ENCODE measurements around the gene LRRC27. TPM values are rescaled to one million over a fixed set of nuclear protein-coding genes. Genes with fewer than 3 reads are reported as not detected.
"Not testable (repeated sequence)": the region's sequence is repeated elsewhere in the genome, so short reads cannot be mapped to it uniquely, and the experiment has no call there.

Gene LRRC27
- total RNA-seq, 1 donor from 2014 or later, result 3.2 TPM

- intact Hi-C loops (cut with micrococcal nuclease), result no loop called here
- DNase-seq (no peak), ATAC-seq (no peak)
These were observed 33.1 kb downstream of the LRRC27 start for GRCh38 chr10:132365102-132365501.

DNA sequence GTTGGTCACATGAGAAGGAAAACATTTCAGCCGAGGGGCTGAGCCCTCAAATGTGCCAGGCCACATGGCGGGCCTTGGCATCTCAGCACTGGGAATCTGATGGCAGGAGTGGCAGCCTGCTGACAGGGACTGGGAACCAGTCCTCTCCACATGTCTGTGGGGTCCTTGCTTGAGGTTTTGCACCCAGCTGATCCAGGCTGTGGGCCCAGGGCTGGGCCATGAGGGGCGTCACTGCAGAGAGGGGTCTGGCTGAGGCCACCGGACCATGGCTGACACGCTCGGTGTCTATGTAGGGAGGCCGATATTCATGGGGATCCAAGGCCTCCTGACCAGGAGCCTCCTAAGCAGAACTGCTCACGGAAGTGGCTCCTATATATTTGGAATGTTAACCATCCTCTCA, 34.0 kb downstream of the LRRC27 start:
- intact Hi-C loops (cut with micrococcal nuclease), result no loop called here
- DNase-seq, result no peak
- ATAC-seq, result no peak

- no peak for DNase-seq
- intact Hi-C loops (cut with micrococcal nuclease), result no loop called here
- ATAC-seq, result no peak
These were observed 34.5 kb downstream of the LRRC27 start for GRCh38 chr10:132366499-132366898.

DNA sequence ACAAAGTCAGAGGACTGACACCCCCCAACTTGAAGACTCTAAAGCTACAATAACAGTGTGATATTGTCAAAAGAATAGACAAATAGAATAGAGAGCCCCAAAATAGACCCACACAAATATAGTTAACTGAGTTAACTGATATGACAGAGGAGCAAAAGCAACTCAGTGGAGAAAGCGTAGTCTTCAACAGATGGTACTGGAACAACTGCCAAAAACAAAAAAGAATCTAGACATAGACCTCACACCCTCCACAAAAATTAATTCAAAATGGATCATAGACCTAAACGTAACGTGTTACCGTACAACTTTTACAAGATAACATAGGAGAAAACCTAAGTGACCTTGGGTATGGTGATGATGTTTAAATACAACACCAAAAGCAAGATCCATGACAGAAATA, 36.4 kb downstream of the LRRC27 start:
- DNase-seq, result no peak
- ATAC-seq, result no peak
- intact Hi-C loops (cut with micrococcal nuclease), result no loop called here

DNA sequence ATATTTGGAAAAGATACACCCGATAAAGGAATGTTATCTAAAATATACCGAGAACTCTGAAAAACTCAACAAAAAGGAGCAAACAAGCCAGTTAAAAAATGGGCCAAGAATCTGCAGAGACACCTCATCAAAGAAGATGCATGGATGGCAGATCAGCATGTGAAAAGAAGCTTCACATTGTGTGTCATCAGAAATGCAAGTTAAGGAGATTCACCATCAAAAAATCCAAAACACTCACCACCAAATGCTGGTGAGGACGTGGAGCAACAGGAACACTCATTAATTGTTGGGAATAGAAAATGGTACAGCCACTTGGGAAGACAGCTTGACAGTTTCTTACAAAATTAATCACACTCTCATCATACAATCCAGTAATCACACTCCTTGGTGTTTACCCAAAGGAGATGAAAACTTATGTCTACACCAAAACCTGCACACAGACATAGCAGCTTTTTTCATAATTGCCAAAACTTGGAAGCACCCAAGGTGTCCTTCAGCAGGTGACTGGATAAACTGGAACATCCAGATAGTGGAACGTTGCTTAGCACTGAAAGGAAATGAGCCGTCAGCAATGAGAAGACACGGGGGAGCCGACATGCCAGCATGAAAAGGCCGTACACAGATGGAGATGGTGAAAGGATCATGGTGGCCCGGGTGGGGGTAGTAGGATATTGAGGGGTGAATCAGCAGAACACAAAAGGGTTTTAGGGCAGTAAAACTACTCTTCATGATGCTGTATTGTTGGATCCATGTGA, 37.1 kb downstream of the LRRC27 start:
- DNase-seq (no peak), ATAC-seq (no peak)
- intact Hi-C loops (cut with micrococcal nuclease), result no loop called here

DNA sequence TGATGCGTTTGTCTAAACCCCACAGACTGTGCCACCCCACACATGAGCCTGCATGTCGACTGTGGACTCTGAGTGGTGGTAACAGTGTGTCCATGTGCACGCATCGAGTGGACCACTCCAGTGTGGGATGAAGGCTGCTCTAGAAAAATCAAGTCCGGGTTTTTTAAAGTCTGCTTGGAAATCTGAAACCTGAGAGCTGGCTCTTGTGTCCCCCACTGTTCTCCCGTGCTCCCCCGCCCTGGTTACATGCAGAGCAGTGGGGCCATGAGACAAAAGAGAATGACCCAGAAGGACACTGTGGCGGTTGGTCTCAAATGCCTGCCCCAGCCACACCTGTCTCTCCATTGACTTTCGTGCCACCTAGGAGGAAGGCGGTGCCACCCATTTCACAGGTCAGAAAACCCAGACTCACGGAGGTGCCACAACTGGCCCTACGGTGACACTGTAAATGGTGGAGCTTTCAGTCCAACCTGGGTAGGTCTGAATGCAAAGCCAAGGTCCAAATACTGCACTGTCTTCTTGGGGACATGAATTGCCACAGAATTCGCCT, 37.7 kb downstream of the LRRC27 start:
- ATAC-seq (no peak), DNase-seq (no peak)
- intact Hi-C loops (cut with micrococcal nuclease), result no loop called here

GRCh38 chr10:132370426-132371340, 38.7 kb downstream of the LRRC27 start:
- intact Hi-C loops (cut with micrococcal nuclease), result no loop called here
- ATAC-seq (no peak), DNase-seq (no peak)

DNA sequence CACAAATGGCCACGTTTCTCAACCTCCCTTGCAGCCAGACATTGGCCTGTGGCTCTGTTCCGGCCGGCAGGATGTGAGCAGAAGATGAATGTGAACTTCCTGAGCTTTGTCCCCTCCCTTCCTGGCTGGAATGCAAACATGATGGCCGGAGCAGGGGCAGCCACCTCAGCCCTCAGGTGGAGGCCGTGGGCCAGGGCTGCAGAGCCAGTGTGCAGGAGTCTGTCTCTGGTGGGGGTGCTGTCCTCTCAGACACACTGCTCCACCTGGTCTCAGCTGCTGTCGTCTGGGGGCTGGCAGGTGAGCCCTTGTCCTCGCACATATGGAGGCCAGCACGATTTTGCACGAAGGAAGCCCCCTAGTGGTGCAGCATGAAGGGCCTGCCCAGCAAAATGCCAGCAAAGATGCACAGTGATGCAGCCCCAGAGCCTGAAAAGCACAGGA, 39.7 kb downstream of the LRRC27 start:
- intact Hi-C loops (cut with micrococcal nuclease), result no loop called here
- ATAC-seq (no peak), DNase-seq (no peak)

- intact Hi-C loops (cut with micrococcal nuclease), result no loop called here
- ATAC-seq, result no peak
These were observed 40.6 kb downstream of the LRRC27 start for GRCh38 chr10:132372516-132373095.

DNA sequence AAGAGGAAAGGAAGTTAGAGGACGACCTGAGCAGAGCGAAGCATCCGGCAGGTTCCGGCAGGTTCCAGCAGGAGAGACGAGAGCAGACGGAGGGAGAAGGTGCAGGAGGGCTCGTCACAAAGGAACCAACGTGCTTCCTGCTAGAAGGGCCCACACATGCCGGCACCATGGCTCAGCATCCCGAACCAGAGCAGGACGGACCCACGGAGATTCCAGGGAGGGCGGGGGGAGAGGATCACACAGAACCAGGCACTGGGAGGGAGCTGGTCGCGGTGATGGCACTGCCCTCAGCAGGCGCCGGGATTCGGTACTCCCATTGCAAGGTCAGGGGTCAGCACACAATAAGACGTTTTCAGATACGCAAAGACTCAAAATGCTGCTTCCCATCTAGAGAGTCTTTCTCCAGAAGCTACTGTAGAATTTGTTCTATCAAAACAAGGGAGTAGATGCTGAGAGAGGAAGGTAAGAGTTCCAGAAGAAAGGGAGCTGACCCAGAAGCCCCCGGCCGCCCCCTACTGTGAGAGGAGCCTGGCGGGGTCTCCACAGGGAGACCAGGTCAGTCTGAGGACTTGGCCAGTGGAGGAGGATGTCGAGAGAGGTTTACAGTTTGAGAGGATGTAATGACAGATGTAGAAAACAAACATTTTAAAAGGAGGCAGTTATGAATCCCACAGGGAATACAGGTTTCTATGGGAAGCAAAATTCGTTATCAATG, 41.4 kb downstream of the LRRC27 start:
- DNase-seq (no peak), ATAC-seq (no peak)
- intact Hi-C loops (cut with micrococcal nuclease), result no loop called here

More at GRCh38 chr10:132372516-132373095, 40.6 kb downstream of the LRRC27 start:
- no peak for DNase-seq

DNA sequence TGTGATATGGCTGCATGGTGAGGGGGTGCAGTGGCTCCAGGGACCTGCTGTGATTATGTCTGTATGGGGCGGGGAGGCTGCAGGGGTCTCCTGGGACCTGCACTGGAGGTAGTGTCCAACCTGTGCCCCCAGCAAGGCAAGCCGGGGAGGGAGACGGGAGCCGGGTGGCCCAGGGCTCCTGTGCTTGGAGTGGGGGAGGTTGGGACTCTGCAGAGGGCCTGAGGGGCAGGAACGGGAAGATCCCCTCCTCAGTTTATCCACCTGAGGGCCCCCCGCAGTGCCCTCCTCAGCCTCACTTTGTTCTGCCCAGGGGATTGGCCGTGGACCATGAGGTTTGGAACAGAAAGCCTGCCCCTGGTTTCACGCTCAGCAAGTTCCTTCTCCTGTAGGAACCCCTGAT, 42.2 kb downstream of the LRRC27 start:
- ATAC-seq (no peak), DNase-seq (no peak)
- intact Hi-C loops (cut with micrococcal nuclease), result no loop called here

DNA sequence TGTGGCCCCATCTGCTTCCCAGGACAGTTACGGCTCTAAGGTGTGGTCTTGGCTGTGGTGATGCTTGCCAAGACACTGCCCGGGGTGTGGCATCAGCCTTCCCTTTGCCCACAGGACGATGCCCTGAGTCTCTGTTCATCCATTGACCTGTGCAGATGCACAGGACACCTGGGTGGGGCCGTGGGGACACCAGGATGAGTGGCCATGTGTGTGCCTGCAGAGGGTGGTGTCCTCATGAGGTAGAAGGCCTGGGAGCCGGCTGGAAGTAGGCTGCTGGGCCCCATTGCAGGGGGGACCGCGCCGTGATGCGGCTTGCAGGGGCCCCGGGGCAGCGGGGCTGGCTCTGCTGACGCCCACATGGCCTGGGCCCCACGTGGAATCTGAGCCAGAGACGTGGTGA, 42.6 kb downstream of the LRRC27 start:
- DNase-seq, result no peak
- no peak for ATAC-seq
- intact Hi-C loops (cut with micrococcal nuclease), result no loop called here

GRCh38 chr10:132375116-132375794, 43.3 kb downstream of the LRRC27 start:
- intact Hi-C loops (cut with micrococcal nuclease), result no loop called here
- DNase-seq, result no peak
- ATAC-seq, result peak; percentile 29

DNA sequence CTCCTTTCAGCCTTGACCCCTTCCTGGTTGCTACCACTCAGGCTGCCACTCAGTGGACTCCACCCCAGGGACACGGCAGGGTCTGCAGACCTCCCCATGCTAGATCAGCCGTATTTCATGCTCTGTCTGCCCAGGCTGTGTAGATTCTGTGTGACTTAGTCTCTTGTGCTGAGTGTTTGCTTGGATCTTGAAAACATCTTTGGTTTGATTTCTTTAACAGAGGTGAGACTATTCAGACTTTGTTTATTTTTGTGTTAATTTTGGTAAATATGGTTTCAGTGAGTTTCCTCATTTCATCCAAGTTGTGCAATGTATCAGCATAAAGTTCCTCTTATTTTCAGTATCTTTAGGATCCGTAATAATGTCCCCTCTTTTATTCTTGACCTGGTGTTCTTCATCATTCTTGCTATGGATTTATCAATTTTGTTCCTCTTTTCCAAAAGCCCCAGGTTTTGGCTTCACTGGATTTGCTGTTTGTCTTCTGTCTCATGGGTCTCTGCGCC, 43.9 kb downstream of the LRRC27 start:
- DNase-seq (peak; percentile 23), ATAC-seq (no peak)
- intact Hi-C loops (cut with micrococcal nuclease), result no loop called here

DNA sequence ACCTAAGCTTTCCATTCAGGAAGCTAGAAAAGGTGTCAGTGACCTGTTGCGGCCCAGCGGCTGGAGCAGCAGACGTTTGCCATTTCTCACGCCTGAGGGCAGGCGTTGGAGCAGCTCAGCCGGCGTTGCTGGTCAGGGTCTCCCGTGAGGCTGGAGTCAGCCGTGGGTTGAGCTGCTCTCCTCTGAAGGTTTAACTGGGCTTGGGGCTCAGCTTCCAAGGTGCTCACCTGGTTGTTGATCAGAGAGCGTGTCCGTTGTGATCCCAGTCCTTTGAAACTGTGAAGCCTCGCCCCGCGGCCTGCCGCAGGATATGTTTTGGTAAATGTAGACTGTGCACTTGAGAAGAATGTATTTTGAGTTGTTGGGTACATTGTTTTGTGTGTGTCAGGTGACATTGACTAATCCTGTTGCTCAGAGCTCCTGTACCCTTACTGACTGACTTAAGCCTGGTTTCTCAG, 44.4 kb downstream of the LRRC27 start:
- DNase-seq (no peak), ATAC-seq (no peak)
- intact Hi-C loops (cut with micrococcal nuclease), result no loop called here

GRCh38 chr10:132377326-132377725, 45.3 kb downstream of the LRRC27 start:
- DNase-seq (no peak), ATAC-seq (no peak)
- intact Hi-C loops (cut with micrococcal nuclease), result no loop called here

DNA sequence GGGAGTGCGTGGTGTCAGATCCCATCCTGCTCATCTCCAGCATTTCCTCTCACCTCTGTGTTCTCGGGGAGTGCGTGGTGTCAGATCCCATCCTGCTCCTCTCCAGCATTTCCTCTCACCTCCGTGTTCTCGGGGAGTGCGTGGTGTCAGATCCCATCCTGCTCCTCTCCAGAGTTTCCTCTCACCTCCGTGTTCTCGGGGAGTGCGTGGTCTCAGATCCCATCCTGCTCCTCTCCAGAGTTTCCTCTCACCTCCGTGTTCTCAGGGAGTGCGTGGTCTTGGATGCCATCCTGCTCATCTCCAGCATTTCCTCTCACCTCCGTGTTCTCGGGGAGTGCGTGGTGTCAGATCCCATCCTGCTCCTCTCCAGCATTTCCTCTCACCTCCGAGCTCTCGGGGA, 47.0 kb downstream of the LRRC27 start:
- DNase-seq; intact Hi-C loops (cut with micrococcal nuclease); ATAC-seq: not testable (repeated sequence)

GRCh38 chr10:132380986-132381385, 49.0 kb downstream of the LRRC27 start:
- not testable (repeated sequence) for DNase-seq, ATAC-seq
- intact Hi-C loops (cut with micrococcal nuclease), result loop anchor here (10.0 kb wide), 1 partner anchor 74 kb away; no protein-coding TSS in a partner anchor
